Stimulated activated naive CD4-positive, alpha-beta T cell treated with Interleukin-2 at 50 U/mL for 16 hours (primary cell): ENCODE results near the gene CHCHD5.
"Not testable (repeated sequence)": the region's sequence is repeated elsewhere in the genome, so short reads cannot be mapped to it uniquely, and the experiment has no call there.

ENCODE experiments used
- DNase-seq: peaks from one replicate; lab custom pipeline; 2025; lab: John Stamatoyannopoulos, UW

Gene CHCHD5

DNA sequence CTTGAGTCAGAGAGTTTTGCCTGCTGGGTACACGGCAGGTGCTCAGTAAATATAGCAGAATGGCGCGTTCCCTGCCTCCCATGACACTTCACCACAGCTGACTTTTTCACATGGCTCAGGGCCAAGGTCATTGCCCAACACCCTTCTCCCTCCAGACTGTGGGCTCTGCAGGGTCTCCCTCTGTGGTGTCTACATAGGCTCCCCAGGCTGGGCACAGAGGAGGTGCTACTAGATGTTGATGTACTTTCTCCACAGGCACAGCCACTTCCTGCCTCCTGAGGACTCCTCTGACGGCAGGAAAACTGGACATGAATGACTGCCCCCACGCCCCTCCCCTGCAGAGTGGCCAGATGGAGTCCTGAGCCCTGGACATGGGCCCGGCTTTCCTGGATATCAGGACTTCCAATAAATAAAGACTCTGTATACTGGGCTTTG lies 4.2 kb downstream of the CHCHD5 start:
- no peak for DNase-seq

DNA sequence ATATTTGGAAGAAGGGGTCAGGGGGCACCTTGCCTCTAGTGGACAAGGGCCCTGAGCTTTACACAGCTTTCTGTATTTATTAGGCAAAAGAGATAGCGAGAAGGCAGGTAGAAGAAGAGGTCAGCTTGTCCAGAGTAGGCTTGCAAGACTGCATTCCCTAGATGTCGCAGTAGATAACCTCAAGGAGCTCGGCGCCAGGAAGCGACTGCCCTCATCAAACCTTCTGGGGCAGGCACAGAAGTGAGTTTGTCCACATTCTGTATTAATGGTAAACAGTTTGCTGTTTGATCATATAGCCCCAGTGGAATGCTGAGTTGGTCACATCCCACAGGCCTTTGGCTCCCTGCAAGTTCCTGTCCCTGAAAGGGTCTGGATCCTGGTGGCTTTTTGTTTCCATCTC lies 7.0 kb downstream of the CHCHD5 start:
- DNase-seq = no peak

DNA sequence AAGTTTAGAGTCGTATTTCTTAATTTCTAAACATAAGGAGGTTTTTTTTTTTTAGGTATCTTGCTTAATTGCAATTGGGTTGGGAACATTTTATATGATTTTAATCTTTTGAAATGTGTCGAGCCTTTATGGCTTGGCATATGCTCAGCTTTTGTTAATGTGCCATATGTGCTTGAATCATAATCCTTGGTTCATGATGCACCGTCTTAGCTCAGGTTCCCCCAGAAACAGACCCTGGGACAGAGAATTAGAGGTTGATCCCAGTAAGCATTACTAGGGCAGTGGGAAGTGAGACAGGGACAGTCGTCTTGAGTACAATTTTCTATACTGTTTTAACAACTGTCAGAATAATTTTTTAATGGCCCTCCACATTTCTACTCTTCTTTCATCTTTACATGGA lies 9.3 kb downstream of the CHCHD5 start:
- DNase-seq = no peak

DNA sequence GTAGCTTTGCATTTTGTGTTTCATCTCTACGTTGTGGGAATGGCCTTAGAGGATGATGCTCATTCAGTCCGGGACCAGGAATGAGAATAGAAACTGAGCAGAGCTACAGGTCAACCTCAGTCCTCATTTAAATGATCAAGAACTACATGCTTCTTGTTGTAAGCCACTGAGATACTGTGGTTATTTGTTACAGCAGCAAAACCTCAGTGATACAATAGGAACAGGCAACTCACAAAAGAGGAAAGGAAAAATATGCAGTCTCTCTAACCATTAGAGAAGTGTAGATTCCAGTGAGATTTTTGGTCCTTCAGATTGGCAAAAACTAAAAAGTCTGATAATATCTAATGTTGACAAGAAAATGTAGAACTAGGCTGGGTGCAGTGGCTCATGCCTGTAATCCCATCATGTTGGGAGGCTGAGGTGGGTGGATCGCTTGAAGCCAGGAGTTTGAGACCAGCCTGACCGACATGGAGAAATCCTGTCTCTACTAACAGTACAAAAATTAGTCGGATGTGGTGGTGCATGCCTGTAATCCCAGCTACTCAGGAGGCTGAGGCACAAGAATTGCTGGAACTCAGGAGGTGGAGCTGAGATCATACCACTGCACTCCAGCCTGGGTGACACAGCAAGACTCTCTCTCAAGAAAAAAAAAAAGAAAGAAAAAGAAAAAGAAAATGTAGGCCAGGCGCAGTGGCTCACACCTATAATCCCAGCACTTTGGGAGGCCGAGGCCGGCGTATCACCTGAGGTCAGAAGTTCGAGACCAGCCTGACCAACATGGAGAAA lies 13.3 kb downstream of the CHCHD5 start:
- DNase-seq = no peak

DNA sequence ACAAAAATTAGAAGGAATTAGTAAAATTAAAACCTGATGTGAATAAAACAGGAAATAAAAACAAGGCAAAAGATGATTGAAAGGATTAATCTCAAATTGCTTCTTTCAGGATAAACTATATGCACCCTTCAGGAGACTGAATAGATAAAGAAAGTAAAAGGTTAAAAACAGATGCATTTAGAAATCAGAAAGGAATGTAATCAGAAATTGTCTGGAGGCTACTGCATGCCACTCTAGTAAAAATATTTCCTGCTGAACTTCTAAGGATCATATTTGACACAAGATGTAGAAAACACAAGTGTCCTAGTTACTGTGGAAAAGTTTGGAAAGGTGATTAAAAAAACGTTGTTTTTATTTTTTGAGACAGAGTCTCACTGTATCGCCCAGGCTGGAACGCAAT lies 16.2 kb downstream of the CHCHD5 start:
- no peak for DNase-seq

DNA sequence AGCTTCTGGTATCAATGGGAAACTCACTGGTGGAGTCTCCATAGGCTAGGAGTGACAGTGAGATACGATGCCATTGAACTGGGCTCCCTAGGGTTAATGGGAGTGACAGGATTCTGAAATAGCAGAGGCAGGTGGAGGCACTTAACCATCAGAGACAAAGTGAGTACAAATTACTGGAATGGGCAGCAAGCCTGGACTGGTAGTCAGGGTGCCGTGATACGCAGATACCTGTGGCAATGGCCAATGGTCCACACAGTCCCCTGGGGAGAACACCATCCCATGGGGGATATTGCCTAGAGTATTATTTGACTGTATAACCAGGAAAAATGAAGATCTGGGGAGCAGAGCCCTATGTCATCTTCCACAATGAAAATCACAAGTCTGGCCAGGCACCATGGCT lies 17.3 kb downstream of the CHCHD5 start:
- no peak for DNase-seq

DNA sequence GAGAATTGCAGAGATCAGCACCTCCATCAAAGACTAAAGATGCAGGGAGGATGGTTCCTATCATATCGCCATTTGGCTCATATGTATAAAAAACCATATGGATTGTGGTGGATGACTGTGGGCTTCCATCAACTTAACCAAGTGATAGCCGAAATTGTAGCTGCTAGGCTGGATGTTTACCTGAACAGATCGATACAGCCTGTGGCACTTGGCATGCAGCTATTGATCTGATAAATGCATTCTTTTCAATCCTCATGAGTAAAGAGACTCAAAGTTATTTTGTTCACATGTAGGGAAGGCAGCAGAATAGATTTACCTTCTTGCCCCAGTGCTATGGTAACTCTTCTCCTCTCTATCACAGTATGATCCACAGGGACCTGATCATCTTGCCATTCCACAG lies 18.5 kb downstream of the CHCHD5 start:
- DNase-seq = no peak

DNA sequence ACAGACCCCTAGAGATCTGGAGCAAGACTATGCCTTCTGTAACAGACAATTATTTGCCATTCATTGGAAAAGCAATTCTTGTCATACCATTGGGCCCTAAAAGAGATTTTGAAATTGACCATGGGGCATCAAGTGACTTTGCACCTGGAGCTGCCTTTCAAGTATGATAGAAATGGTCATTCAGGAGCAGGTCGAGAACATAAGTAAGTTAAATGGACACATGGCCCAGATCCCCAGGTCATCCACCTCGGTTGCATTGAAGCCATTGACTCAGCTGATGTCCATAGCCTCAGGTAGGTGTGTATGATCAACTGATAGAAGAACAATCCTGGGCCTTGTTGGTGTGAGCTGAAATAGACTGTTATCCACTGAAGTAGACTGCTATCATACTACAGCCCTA lies 19.3 kb downstream of the CHCHD5 start:
- DNase-seq = no peak

DNA sequence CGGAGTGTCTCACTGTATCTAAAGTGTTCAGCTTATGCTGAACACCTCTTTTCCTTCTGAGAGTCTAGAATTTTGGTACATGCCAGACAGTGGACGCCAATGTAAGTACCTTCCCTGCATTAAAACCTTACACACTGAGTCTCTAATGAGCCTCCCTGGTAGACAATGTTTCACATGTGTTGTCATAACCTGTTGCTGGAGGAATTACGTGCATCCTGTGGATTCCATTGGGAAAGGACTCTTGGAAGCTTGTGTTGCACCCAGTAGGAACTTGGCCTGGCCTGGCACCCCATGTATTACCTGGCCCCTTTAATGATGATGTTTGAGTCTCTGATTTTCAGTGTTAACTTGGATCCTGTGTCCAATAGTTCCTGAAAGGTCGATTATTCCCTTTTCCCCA lies 20.5 kb downstream of the CHCHD5 start:
- no peak for DNase-seq

DNA sequence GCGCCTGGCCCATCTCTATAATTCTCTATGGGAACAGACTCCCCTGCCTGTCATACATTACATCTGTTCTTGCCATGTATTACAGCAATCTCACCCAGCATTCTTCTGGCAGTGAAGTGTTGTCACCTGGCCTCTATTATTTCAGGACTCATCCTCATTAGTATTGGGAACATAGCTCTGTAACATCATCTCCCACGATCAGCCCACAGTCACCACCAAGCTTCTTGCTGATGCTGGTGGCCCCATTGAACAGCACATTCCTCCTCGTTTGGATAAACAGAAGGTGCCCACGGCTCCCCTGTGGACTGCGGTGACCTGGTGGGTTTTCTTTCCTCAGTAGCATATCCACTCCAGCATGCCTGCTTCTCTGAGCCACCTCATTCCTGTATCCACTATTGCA lies 21.5 kb downstream of the CHCHD5 start:
- no peak for DNase-seq

DNA sequence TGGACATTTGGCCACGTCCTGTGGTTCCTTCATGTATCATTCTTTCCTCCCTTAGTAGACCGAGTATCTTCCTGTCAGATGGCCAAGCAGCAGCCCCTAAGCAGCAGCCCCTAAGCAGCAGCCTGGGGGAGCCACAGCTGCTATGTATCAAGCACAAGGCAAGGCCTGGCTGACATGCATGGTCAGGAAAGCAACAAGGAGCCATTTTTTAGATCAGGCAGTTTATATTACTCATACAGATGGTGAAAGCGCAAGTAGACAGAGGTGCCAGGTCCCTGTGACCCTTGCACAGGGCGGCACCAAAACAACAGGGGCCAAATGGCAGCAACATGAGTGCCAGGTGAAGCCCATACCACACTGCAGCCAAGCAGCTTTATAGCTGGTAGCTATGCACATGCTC lies 22.1 kb downstream of the CHCHD5 start:
- no peak for DNase-seq

DNA sequence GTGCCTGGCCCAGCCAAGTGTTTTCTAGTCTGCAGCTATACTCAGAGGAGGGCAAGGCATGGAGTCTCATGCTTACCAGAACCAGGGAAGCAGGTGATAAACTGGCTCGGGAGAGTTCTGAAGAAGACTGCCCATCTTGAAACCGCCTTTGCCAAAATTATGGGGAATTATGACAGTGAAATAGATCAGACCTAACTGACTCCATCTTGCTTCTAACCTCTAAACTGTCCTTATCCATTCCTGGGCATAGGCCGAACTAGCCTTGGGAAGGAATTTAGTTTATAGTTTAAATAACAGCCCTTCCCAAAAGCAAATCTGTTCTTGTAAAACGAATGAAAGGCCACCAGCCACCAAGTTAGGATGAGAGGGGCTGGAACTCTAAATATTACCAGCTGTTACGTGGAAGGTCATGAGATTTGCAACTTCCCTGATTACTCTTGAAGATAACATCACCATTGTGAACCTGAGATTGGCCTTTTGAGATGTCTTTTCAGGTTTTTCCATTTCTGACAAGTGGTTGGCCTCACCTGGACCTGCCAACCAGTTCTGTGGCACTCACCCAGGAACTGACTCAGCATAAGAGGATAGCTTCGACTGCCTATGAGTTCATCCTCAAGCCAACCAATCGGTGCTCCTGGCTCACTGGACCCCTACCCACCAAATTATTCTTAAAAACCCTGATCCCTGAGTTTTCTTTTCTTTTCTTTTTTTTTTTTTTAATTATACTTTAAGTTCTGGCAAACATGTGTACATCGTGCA lies 23.4 kb downstream of the CHCHD5 start:
- DNase-seq = no peak

DNA sequence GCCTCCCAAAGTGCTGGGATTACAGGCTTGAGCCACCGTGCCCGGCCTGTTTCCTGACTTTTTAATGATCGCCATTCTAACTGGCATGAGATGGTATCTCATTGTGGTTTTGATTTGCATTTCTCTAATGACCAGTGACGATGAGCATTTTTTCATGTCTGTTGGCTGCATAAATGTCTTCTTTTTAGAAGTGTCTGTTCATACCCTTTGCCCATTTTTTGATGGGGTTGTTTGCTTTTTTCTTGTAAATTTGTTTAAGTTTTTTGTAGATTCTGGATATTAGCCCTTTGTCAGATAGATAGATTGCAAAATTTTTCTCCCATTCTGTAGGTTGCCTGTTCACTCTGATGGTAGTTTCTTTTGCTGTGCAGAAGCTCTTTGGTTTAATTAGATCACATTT lies 24.9 kb downstream of the CHCHD5 start:
- DNase-seq = not testable (repeated sequence)

DNA sequence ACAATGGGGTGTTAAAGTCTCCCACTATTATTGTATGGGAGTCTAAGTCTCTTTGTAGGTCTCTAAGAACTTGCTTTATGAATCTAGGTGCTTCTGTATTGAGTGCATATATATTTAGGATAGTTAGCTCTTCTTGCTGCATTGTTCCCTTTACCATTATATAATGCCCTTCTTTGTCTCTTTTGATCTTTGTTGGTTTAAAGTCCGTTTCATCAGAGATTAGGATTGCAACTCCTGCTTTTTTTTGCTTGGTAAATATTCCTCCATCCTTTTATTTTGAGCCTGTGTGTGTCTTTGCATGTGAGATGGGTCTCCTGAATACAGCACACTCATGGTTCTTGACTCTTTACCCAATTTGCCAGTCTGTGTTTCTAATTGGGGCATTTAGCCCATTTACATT lies 27.9 kb downstream of the CHCHD5 start:
- not testable (repeated sequence) for DNase-seq

DNA sequence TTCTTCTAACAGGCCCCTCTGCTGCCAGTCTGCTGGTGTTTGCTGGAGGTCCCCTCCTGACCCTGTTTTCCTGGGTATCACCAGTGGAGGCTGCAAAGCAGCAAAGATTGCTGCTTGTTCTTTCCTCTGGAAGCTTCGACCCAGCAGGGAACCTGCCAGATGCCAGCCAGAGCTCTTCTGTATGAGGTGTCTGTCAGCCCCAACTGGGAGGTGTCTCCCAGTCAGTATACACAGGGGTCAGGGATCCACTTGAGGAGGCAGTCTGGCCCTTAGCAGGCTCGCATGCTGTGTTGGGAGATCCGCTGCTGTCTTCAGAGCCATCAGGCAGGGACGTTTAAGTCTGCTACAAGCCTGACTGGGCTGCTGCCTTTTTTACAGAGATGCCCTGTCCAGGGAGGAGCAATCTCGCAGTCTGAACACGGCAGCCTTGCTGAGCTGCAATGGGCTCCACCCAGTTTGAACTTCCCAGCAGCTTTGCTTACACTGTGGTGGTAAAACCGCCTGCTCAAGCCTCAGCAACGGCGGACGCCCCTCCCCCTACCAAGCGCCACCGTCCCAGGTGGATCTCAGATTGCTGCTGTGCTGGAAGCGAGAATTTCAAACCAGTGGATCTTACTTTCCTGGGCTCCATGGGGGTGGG lies 29.9 kb downstream of the CHCHD5 start:
- no peak for DNase-seq

DNA sequence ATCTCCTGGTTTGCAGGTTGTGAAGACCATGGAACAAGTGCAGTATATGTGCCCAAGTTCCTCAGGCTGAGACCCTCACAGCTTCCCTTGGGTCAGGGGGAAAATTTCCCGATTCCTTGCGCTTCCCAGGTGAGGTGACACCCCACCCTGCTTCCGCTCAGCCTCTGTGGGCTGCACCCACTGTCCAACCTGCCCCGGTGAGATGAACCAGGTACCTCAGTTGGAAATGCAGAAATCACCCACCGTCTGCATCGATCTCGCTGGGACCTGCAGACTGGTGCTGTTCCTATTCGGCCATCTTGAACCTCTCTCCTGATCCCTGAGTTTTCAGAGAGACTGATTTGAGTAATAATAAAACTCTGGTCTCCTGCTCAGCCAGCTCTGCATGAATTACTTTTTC lies 30.6 kb downstream of the CHCHD5 start:
- no peak for DNase-seq

DNA sequence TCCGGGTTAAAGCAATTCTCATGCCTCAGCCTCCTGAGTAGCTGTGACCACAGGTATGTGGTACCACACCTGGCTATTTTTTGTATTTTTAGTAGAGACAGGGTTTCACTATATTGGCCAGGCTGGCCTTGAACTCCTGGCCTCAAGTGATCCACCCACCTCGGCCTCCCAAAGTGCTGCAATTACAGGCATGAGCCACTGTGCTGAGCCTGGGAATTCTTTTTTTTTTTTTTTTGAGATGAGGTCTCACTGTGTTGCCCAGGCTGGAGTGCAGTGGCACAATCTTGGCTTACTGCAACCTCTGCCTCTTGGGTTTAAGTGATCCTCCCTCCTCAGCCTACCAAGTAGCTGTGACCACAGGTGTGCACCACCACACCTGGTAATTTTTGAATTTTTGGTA lies 31.4 kb downstream of the CHCHD5 start:
- not testable (repeated sequence) for DNase-seq

DNA sequence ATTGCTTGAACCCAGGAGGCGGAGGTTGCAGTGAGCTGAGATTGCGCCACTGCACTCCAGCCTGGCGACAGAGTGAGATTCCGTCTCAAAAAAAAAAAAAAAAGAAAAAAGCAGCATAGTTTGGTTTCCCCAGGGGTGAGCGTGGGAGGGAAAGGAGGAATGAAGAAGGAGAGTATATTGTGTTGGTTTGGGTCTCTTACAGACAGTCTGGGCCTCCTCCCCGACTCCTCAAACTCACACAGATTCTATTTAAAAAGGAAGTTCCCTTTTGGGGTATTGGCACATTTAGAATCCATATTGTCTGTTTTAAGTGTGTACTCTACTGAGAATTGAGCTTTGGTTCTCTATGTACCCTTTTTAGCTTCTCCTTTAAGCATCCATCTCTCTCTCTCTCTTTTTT lies 34.0 kb downstream of the CHCHD5 start:
- no peak for DNase-seq

DNA sequence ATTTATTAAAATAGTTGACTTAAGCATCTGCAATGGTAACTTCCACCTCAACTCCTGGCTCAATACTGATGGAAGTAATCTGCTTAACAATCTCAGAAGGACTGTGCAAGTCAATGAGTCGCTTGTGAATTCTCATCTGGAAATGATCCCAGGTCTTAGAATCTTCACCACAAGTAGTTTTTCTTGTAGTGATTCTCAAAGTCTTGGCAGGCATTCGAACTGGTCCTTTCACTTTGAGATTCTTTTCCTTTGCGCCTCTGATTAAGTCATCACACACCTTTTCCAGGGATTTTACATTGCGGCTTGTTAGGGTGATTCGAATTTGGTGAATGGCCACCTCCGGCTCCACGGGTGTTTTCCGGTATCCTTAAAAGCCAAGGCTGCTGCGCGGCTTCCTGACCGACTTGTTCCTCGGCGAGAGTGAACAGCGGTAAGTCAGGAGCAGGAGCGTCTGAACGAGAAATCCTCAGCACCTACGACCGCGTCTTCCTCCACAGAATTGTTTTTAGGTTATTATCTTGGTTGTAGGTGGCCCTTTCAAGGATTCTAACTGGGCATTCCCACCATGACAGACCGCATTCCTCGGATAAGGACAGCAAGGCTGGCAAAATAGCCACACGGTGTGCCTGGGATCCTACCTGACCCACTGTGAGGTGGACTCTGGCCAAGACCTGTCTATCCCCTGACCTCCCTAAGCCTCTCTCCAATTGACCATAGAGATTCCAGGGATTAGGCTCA lies 37.5 kb downstream of the CHCHD5 start:
- DNase-seq = no peak

DNA sequence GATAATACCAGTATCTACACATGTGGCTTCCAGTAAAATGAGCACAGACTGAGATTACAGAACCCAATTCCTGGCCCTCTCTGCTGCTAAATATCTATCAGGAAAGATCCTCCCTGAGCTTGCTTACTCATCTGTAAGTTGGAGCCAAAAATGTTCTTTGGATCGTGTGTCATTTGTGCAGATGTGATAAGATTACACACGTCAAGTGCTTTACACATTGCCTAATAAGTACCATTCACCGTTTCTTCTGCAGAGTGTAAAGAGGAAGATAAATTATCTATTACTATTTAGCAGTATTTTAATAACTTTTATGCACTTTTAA lies 38.1 kb downstream of the CHCHD5 start:
- no peak for DNase-seq

DNA sequence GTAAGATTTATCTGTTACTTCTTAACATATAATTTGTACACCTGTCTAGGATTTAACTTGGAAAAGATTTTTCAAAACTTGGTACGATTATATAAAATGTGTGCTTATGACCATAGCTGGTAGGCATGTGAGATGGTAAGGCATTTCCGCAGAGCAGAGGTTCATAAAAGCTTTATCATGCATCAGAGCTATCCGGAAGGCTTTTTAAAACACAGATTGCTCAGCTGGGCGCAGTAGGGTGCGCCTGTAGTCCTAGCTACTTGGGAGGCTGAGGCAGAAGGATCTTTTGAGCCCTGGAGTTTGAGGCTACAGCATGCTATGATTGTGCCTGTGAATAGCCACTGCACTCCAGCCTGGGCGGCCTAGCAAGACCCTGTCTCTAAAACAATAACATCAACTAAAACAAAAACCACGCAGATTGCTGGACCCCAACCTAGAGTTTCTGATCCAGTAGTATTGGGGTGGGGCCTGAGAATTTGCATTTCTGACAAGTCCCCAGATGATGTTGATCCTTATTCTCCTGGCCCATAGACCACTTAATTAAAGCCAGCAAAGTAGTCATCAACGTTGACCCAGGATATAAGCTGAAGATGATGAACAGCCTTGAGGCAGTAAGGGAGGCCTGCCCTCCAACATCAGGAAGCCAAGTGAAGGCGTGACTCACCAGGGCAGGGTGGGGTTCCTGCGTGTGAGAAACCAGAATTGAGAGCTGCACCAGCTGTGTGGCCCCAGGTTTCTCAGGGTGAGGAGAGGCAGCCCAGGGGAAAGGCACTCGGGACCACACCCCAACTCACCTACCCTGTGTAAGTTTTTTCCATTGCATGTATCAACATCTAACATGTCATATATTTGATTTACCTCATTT lies 39.7 kb downstream of the CHCHD5 start:
- DNase-seq = peak; percentile 72
